Activated T-helper 17 cell treated with anti-CD3 and anti-CD28 coated beads, Interleukin-2, amount 50 U/mL, for 72 hours (primary cell): ENCODE measurements around the gene ACTG1. TPM values are rescaled to one million over a fixed set of nuclear protein-coding genes. Genes with fewer than 3 reads are reported as not detected.

Experiments used
- ATAC-seq: fragments of 150-1000 bp; cut with Tn5 transposase; replicated peaks from 2 replicates; pipeline ENCODE4 v1.10.0; 2021; ENCODE audit warnings: mild to moderate bottlenecking, moderate library complexity
- H3K27ac Mint-ChIP-seq: one replicate; pipeline ENCODE4 v1.8.0; 2022; ENCODE audit warnings: mixed read lengths
- H3K27me3 Mint-ChIP-seq: one replicate; pipeline ENCODE4 v1.8.0; 2022; ENCODE audit warnings: mixed read lengths
- H3K36me3 Mint-ChIP-seq: one replicate; pipeline ENCODE4 v1.8.0; 2022; ENCODE audit warnings: low read depth, mild to moderate bottlenecking, mixed read lengths
- H3K4me1 Mint-ChIP-seq: one replicate; pipeline ENCODE4 v1.8.0; 2022; ENCODE audit warnings: mixed read lengths
- H3K4me3 Mint-ChIP-seq: one replicate; pipeline ENCODE4 v1.8.0; 2022; ENCODE audit warnings: mild to moderate bottlenecking, mixed read lengths
- H3K9me3 Mint-ChIP-seq: one replicate; pipeline ENCODE4 v1.8.0; 2022; ENCODE audit warnings: mixed read lengths
- total RNA-seq, 2 donors: library from RNA; stranded (reverse); gene quantifications; one replicate each; pipeline ENCODE4 v1.2.3, GENCODE V29; 2022

ACTG1 gene
- total RNA-seq, 2 donors from 2014 or later = 4,457 to 7,394 TPM

DNA sequence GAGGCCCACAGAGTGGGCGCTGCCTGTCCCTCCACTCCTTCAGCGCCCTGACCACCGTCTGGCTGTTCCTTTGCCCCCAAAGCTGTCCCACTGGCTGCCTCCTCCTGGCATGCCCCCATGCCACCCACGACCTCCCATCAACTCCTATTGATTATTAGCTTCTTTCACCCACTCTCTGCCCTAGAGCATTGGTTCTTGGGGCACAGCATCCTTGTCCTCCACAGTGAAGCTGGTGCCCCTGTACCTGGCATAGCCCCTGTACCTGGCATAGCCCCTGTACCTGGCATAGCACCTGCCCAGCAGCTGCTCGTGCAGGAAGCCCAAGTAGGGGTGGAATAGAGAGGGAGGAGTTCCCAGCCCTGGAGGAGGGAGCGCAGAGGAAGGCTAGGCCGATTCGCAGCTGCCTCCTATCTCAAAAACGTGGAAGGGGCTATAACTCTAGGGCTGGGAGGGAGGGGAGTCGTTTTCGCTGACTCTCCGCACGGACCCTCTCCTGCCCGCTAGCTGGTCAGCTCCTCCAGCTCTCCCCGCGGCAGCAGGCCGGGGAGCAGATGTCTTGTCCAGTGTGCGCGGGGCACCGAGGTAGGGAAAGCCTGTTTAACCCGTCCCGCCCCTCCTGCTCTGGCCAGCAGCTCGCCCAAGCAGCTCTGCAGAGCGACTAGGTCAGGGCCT is 5.7 kb upstream of the ACTG1 start:
- Mint-ChIP-seq H3K4me1 (peaks cover 4% of the 10 kb centered on the region), H3K4me3 (peak overlapping the region; percentile 40), H3K27me3 (no peaks in the 10 kb centered on the region), H3K9me3 (no peaks in the 10 kb centered on the region), H3K36me3 (peaks cover 5% of the 10 kb centered on the region), H3K27ac (peak overlapping the region; percentile 23)
- no peak for ATAC-seq

GRCh38 chr17:81517339-81518112 is 4.9 kb upstream of the ACTG1 start:
- Mint-ChIP-seq H3K27ac (peak overlapping the region; percentile 23), H3K27me3 (no peaks in the 10 kb centered on the region), H3K4me1 (peaks cover 4% of the 10 kb centered on the region), H3K36me3 (peaks cover 7% of the 10 kb centered on the region), H3K9me3 (no peaks in the 10 kb centered on the region), H3K4me3 (peak overlapping the region; percentile 40)
- ATAC-seq = no peak

GRCh38 chr17:81517009-81517338 is 4.4 kb upstream of the ACTG1 start:
- Mint-ChIP-seq H3K4me3 (peak overlapping the region; percentile 86), H3K27ac (peak overlapping the region; percentile 41), H3K4me1 (peaks cover 4% of the 10 kb centered on the region), H3K36me3 (peaks cover 12% of the 10 kb centered on the region), H3K27me3 (no peaks in the 10 kb centered on the region), H3K9me3 (no peaks in the 10 kb centered on the region)
- ATAC-seq = no peak

DNA sequence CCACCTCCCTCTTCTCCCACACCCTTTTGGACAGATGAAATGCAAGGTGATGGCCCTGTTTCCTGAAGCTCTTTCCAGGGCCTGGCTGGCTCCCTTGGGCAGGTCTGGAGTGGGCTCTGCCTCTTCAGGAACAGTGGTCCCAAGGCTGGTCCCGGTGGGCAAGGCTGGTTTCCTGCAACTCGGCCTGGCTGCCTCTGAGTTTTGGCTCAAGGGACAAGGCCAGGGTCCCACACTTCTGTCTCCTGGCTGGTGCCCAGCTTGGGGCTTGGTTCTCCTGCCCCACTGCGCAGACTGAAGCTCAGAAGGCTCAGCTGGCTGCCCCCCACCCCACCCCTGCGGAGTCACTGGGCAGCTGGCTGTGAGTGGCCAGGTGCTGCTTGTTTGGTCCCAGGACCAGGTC is 3.8 kb upstream of the ACTG1 start:
- Mint-ChIP-seq H3K4me1 (peaks cover 4% of the 10 kb centered on the region), H3K27ac (peak overlapping the region; percentile 41), H3K4me3 (peak overlapping the region; percentile 86), H3K27me3 (no peaks in the 10 kb centered on the region), H3K36me3 (peaks cover 17% of the 10 kb centered on the region), H3K9me3 (no peaks in the 10 kb centered on the region)
- no peak for ATAC-seq

DNA sequence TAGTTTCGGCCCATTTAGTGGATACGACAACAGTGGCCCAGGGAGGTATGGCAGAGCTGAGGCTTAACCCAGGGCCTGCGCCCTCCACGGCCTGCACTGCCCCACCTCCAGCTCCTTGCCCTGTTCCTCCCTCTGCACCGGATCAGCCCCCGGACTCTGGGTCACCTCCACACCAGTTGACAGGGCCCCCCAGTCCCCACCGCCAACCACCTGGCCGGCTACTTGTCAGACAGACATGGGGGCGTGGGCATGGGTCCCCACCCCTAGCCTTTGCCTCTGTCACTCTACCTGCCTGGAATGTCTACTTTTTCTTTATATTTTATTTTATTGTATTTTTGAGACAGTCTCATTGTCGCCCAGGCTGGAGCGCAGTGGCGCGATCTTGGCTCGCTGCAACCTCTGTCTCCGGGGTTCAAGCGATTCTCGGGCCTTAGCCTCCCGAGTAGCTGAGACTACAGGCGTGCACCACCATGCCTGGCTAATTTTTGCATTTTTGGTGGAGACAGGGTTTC is 3.0 kb upstream of the ACTG1 start:
- no peak for ATAC-seq
- H3K4me1 Mint-ChIP-seq = peaks cover 2% of the 10 kb centered on the region
- H3K9me3 Mint-ChIP-seq = no peaks in the 10 kb centered on the region
- peaks cover 26% of the 10 kb centered on the region for H3K36me3 Mint-ChIP-seq
- no peaks in the 10 kb centered on the region for H3K27me3 Mint-ChIP-seq
- peak overlapping the region; percentile 75 for H3K27ac Mint-ChIP-seq
- peak overlapping the region; percentile 86 for H3K4me3 Mint-ChIP-seq

- H3K27me3 Mint-ChIP-seq = no peaks in the 10 kb centered on the region
- no peaks in the 10 kb centered on the region for H3K4me1 Mint-ChIP-seq
- H3K4me3 Mint-ChIP-seq = peak overlapping the region; percentile 88
- H3K36me3 Mint-ChIP-seq = peaks cover 32% of the 10 kb centered on the region
- H3K9me3 Mint-ChIP-seq = no peaks in the 10 kb centered on the region
- ATAC-seq = peak; percentile 44
- peak overlapping the region; percentile 75 for H3K27ac Mint-ChIP-seq
Observed at GRCh38 chr17:81514739-81515529, 2.3 kb upstream of the ACTG1 start.

DNA sequence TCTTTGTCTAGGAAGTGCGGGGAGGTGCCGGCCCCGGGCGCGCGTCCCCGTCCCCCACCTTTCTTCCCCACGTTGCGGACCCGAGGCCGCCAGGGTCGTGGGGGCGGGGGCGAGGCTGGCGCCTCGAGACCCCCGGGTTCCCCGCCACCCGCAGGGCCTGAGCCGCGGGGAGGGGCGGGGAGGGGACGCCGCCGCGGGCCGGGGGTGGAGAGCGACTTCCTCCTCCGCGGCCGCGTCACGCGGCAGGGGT is 1.8 kb upstream of the ACTG1 start:
- peak overlapping the region; percentile 88 for H3K4me3 Mint-ChIP-seq
- H3K27me3 Mint-ChIP-seq = no peaks in the 10 kb centered on the region
- peaks cover 37% of the 10 kb centered on the region for H3K36me3 Mint-ChIP-seq
- no peaks in the 10 kb centered on the region for H3K9me3 Mint-ChIP-seq
- H3K27ac Mint-ChIP-seq = no peak overlapping the region
- H3K4me1 Mint-ChIP-seq = peaks cover 2% of the 10 kb centered on the region
- no peak for ATAC-seq

DNA sequence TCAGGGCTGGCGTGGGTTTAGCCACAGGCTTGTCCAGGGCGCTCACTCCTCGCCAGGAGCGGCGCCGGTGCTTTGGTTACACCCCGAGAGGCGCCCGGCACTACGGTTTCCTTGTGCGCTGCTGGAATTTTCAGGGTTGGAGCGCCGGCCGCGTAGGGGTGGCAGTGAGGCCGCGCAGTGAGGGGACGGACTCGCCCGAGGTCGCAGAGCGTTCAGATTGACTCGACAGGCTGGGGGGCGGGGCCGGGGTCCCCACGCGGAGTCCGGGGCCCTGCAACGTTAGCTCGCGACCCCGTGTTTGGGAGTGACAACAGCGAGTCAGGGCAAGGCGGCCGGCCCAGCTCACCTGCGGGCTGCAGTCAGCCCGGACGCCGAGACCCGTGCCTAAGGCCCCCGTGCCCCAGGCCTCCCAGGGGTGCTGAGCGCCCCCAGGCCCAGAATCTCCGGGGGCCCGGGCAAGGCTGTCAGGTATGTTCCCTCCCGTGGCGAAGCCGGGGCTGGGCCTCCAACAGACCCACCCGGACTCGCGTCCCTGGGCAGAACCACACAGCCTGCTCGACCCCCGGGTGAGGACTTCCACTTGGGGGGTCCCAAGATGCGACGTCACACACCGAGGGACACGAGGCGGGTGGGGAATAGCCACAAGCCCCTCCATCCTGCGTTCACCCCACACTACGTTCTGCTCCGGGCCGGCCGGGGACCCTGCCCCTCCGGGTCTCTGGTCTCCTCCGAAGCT is 1.3 kb upstream of the ACTG1 start:
- Mint-ChIP-seq H3K36me3 (peaks cover 42% of the 10 kb centered on the region), H3K9me3 (no peaks in the 10 kb centered on the region), H3K27ac (peak overlapping the region; percentile 85), H3K4me3 (peak overlapping the region; percentile 88), H3K4me1 (peaks cover 7% of the 10 kb centered on the region), H3K27me3 (no peaks in the 10 kb centered on the region)
- ATAC-seq = peak; percentile 12

- Mint-ChIP-seq H3K4me1 (peaks cover 9% of the 10 kb centered on the region), H3K27me3 (no peaks in the 10 kb centered on the region)
Observed at GRCh38 chr17:81513372-81513752, 763 bp upstream of the ACTG1 start.

GRCh38 chr17:81511804-81512561 is 616 bp downstream of the ACTG1 start:
- peak overlapping the region; percentile 98 for H3K4me3 Mint-ChIP-seq
- H3K27me3 Mint-ChIP-seq = no peaks in the 10 kb centered on the region
- H3K36me3 Mint-ChIP-seq = peaks cover 54% of the 10 kb centered on the region
- H3K4me1 Mint-ChIP-seq = peaks cover 9% of the 10 kb centered on the region
- H3K9me3 Mint-ChIP-seq = no peaks in the 10 kb centered on the region
- peak overlapping the region; percentile 95 for H3K27ac Mint-ChIP-seq
- ATAC-seq = no peak

More at GRCh38 chr17:81513372-81513752, 763 bp upstream of the ACTG1 start:
- Mint-ChIP-seq H3K4me3 (peak overlapping the region; percentile 88), H3K27ac (peak overlapping the region; percentile 85), H3K36me3 (peaks cover 48% of the 10 kb centered on the region), H3K9me3 (no peaks in the 10 kb centered on the region)
- ATAC-seq = peak; percentile 34

DNA sequence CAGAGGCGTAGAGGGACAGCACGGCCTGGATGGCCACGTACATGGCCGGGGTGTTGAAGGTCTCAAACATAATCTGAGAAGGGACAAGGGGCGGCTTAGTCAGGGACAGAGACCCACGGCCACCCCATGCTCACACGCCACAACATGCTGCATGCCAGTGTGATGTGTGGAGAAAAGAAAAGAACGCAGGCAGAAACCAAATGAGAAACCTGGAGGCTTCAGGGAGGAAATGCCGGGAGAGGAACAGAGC is 1.1 kb downstream of the ACTG1 start:
- Mint-ChIP-seq H3K4me1 (peaks cover 9% of the 10 kb centered on the region), H3K36me3 (peaks cover 54% of the 10 kb centered on the region), H3K27me3 (no peaks in the 10 kb centered on the region), H3K4me3 (peak overlapping the region; percentile 98), H3K27ac (peak overlapping the region; percentile 95), H3K9me3 (no peaks in the 10 kb centered on the region)
- no peak for ATAC-seq

DNA sequence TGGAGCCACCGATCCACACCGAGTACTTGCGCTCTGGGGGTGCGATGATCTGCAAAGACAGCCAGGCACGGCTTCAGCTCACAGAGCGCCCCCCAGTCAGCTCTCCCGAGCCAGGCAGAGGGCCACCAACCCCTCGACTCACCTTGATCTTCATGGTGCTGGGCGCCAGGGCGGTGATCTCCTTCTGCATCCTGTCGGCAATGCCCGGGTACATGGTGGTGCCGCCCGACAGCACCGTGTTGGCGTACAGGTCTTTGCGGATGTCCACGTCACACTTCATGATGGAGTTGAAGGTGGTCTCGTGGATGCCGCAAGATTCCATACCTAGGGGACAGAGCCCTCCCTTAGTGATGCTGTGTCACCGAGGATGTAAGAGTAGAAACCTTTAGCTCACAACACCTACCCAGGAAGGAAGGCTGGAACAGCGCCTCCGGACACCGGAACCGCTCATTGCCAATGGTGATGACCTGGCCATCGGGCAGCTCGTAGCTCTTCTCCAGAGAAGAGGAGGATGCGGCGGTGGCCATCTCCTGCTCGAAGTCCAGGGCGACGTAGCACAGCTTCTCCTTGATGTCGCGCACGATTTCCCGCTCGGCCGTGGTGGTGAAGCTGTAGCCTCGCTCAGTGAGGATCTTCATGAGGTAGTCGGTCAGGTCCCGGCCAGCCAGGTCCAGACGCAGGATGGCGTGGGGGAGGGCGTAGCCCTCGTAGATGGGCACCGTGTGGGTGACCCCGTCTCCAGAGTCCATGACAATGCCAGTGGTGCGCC is 1.6 kb downstream of the ACTG1 start:
- Mint-ChIP-seq H3K9me3 (no peaks in the 10 kb centered on the region), H3K4me3 (peak overlapping the region; percentile 98), H3K27ac (peak overlapping the region; percentile 95), H3K27me3 (no peaks in the 10 kb centered on the region), H3K4me1 (peaks cover 9% of the 10 kb centered on the region), H3K36me3 (peaks cover 54% of the 10 kb centered on the region)
- no peak for ATAC-seq

- Mint-ChIP-seq H3K4me1 (peaks cover 9% of the 10 kb centered on the region), H3K27me3 (no peaks in the 10 kb centered on the region), H3K27ac (peak overlapping the region; percentile 95), H3K36me3 (peaks cover 54% of the 10 kb centered on the region), H3K4me3 (peak overlapping the region; percentile 98), H3K9me3 (no peaks in the 10 kb centered on the region)
- no peak for ATAC-seq
Observed at GRCh38 chr17:81509972-81510784, 2.4 kb downstream of the ACTG1 start.
